Activated B cell treated with CpG ODN at 0.5 μM for 24 hours (primary cell): ENCODE measurements around the gene HTR2A. TPM values are rescaled to one million over a fixed set of nuclear protein-coding genes. Genes with fewer than 3 reads are reported as not detected.
A peak's percentile ranks its signal among the peaks of the same experiment; 100 is the strongest.

ENCODE experiments used
- ATAC-seq: fragments of 200-7000 bp; cut with Tn5 transposase; one replicate; pipeline ENCODE4 v1.10.0; 2021; ENCODE audit warnings: low read depth, mild to moderate bottlenecking, moderate library complexity
- CTCF ChIA-PET: fragments of 350-600 bp; sonication (Branson Sonifier 250); formaldehyde crosslinking; loops from one replicate; lab custom pipeline; 2021; ENCODE audit warnings: antibody characterized with exemption; lab: Charles Lee
- POLR2A ChIA-PET: fragments of 350-600 bp; sonication (Branson Sonifier 250); formaldehyde crosslinking; loops from one replicate; lab custom pipeline; 2021; ENCODE audit warnings: antibody characterized with exemption; lab: Charles Lee
- DNase-seq: peaks from one replicate; pipeline ENCODE4 v3.0.0; 2022
- H3K27ac Mint-ChIP-seq: one replicate; pipeline ENCODE4 v1.8.0; 2020; ENCODE audit warnings: mixed read lengths
- H3K27me3 Mint-ChIP-seq: one replicate; pipeline ENCODE4 v1.8.0; 2021; ENCODE audit warnings: mixed read lengths
- H3K36me3 Mint-ChIP-seq: one replicate; pipeline ENCODE4 v1.8.0; 2021; ENCODE audit warnings: low read depth, mixed read lengths
- H3K4me1 Mint-ChIP-seq: one replicate; pipeline ENCODE4 v1.8.0; 2021; ENCODE audit warnings: mixed read lengths
- H3K4me3 Mint-ChIP-seq: one replicate; pipeline ENCODE4 v1.8.0; 2020; ENCODE audit warnings: mild to moderate bottlenecking, mixed read lengths
- H3K9me3 Mint-ChIP-seq: one replicate; pipeline ENCODE4 v1.8.0; 2020; ENCODE audit warnings: mixed read lengths
- intact Hi-C: fragments of 100-400 bp; cut with micrococcal nuclease; formaldehyde crosslinking; loops from one replicate; pipeline ENCODE4 v1.15.1; 2024
- total RNA-seq: library from RNA; stranded (reverse); gene quantifications from 2 replicates; pipeline ENCODE4 v1.2.3, GENCODE V29; 2022
- TF ChIP-seq, protein P1 (sequence below): fragments of 200-600 bp; IDR thresholded peaks from one replicate; pipeline ENCODE4 v1.8.0; 2022; ENCODE audit warnings: antibody characterized with exemption, mild to moderate bottlenecking

Gene HTR2A
- total RNA-seq, 1 donor from 2014 or later, result not detected

DNA sequence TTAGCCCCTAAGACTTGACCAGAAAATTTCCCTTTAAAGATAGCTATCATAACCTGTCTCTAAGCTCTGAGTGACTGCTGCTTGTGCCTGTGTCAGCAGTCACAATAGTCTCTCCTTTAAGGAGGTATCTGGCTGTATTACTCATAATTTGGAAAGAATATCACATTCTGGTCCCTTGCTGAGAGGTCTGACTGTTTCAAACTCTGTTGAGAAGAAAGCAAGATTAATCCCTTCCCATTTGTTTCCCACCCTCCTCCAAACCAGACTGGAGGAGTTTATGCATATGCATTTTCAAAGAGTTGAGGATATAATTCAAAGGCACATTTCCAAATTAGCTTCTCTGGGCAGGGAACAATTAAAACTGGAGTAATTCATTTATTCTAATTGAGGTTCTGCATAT lies 2.3 kb downstream of the HTR2A start:
- POLR2A ChIA-PET, result no interaction called here
- Mint-ChIP-seq H3K4me3 (peak overlapping the region; percentile 61), H3K27ac (no peak overlapping the region), H3K4me1 (peaks cover 24% of the 10 kb centered on the region), H3K9me3 (no peaks in the 10 kb centered on the region), H3K27me3 (peaks cover 32% of the 10 kb centered on the region), H3K36me3 (no peaks in the 10 kb centered on the region)
- DNase-seq, result no peak
- CTCF ChIA-PET, result interaction anchor here (0.8 to 2.8 kb wide), 10 partner anchors 8 to 1875 kb away, joined by 3 to 8 read pairs (median 4); no protein-coding TSS in a partner anchor
- TF ChIP-seq, protein P1, sequence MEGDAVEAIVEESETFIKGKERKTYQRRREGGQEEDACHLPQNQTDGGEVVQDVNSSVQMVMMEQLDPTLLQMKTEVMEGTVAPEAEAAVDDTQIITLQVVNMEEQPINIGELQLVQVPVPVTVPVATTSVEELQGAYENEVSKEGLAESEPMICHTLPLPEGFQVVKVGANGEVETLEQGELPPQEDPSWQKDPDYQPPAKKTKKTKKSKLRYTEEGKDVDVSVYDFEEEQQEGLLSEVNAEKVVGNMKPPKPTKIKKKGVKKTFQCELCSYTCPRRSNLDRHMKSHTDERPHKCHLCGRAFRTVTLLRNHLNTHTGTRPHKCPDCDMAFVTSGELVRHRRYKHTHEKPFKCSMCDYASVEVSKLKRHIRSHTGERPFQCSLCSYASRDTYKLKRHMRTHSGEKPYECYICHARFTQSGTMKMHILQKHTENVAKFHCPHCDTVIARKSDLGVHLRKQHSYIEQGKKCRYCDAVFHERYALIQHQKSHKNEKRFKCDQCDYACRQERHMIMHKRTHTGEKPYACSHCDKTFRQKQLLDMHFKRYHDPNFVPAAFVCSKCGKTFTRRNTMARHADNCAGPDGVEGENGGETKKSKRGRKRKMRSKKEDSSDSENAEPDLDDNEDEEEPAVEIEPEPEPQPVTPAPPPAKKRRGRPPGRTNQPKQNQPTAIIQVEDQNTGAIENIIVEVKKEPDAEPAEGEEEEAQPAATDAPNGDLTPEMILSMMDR, result no peak
- ATAC-seq, result no peak
- intact Hi-C loops, result loop anchor here (1.0 to 5.0 kb wide), 4 partner anchors 563 to 1875 kb away; no protein-coding TSS in a partner anchor

DNA sequence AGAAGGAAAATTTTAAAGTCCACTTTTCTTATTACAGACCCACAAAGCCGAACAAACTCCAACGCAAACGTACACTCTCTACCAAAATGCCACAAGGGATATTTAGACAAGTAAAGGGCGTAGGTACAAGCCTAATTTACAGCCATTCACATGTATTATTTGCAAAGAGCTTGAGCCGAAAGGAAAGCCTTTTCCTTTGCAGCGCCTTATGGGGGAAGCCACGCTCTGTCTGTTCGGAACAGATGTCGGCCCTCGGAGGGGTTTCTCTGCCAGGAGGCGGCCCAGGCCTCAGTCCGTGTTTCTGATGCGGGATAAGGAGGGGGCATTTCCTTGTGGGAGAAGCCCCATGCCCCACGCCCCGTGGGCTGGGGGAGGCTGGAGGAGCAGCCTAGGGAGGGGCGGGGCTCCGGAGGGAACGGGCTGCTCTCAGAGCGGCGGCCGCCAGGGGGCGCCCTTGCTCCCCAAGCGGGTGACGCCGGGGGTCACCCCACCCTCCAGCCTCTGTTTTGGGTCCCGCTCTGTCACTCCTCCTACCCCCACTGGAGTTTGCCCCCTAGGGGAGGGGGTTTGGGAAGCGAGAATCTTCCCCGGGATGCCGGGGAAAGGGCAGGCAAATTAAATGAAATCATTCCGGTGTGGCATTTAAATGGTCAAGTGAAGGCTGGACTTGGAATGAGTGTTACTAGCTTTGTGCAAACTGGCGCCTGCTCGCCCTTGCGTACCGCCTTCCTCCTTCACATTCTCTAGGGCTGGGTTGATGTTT lies 2.9 kb downstream of the HTR2A start:
- Mint-ChIP-seq H3K9me3 (no peaks in the 10 kb centered on the region), H3K27ac (no peak overlapping the region), H3K36me3 (no peaks in the 10 kb centered on the region), H3K4me3 (peak overlapping the region; percentile 74), H3K27me3 (peaks cover 32% of the 10 kb centered on the region), H3K4me1 (peaks cover 24% of the 10 kb centered on the region)
- ChIA-PET CTCF (interaction anchor here (0.8 to 2.8 kb wide), 12 partner anchors 8 to 1875 kb away, joined by 3 to 8 read pairs (median 4); no protein-coding TSS in a partner anchor), POLR2A (no interaction called here)
- intact Hi-C loops, result loop anchor here (1.0 to 5.0 kb wide), 4 partner anchors 563 to 1875 kb away; no protein-coding TSS in a partner anchor
- TF ChIP-seq, protein P1, result peak; percentile 72
- peak; percentile 91 for ATAC-seq
- DNase-seq, result peak; percentile 67

DNA sequence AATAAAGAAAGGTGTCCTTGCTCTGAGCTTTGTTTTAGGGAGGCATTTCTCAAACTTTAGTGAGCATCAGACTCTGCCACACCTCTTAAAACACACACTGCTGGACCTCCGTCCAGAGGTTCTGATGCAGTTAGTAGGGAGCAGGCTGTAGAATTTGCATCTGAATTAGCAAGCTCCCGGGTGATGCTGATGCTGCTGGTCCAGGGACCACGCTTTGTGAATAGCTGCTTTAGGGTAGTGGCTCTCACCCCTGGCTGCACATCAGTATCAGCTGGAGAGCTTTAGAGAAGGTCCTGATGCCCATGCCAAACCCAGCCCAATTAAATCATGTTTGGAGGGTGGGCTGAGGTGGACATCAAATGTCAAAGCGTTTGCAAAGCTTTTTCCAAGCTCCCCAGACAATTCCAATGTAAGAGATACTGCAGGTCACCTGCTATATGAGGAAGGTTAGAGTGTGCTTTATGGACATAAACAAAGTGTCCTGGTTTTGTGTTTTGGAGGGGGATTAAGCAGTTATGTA lies 3.6 kb downstream of the HTR2A start:
- no peaks in the 10 kb centered on the region for H3K9me3 Mint-ChIP-seq
- CTCF ChIA-PET, result interaction anchor here (0.6 to 2.8 kb wide), 7 partner anchors 7 to 1876 kb away, joined by 3 to 8 read pairs (median 4); no protein-coding TSS in a partner anchor
- ATAC-seq (no peak), DNase-seq (no peak)
- peak overlapping the region; percentile 74 for H3K4me3 Mint-ChIP-seq
- POLR2A ChIA-PET, result no interaction called here
- peaks cover 32% of the 10 kb centered on the region for H3K27me3 Mint-ChIP-seq
- TF ChIP-seq, protein P1, result no peak
- H3K4me1 Mint-ChIP-seq, result peaks cover 24% of the 10 kb centered on the region
- intact Hi-C loops, result loop anchor here (5.0 kb wide), 2 partner anchors 564 to 704 kb away; no protein-coding TSS in a partner anchor
- no peak overlapping the region for H3K27ac Mint-ChIP-seq
- no peaks in the 10 kb centered on the region for H3K36me3 Mint-ChIP-seq

DNA sequence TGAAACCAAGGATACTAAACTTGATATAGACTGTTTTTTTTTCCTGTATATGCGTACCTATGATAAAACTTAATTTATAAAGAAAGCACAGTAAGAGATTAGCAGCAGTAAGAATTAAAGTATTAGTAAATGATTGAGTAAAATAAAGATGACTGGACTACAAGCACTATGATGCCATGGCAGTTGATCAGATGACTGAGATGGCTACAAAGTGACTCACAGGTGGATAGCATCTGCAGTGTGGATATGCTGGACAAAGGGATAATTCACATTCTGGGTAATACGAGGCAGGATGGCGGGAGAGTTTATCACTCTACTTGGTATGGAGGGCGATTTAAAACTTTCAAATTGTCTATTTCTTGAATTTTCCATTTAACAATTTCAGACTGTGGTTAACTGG lies 11.8 kb downstream of the HTR2A start:
- peaks cover 24% of the 10 kb centered on the region for H3K27me3 Mint-ChIP-seq
- H3K4me1 Mint-ChIP-seq, result no peaks in the 10 kb centered on the region
- DNase-seq (no peak), ATAC-seq (no peak)
- TF ChIP-seq, protein P1, result no peak
- ChIA-PET POLR2A (no interaction called here), CTCF (interaction anchor here (0.7 kb wide), 1 partner anchor 17 kb away, joined by 3 read pairs; no protein-coding TSS in a partner anchor)
- no peak overlapping the region for H3K4me3 Mint-ChIP-seq
- H3K9me3 Mint-ChIP-seq, result no peaks in the 10 kb centered on the region
- no peaks in the 10 kb centered on the region for H3K36me3 Mint-ChIP-seq
- no peak overlapping the region for H3K27ac Mint-ChIP-seq
- intact Hi-C loops, result no loop called here

DNA sequence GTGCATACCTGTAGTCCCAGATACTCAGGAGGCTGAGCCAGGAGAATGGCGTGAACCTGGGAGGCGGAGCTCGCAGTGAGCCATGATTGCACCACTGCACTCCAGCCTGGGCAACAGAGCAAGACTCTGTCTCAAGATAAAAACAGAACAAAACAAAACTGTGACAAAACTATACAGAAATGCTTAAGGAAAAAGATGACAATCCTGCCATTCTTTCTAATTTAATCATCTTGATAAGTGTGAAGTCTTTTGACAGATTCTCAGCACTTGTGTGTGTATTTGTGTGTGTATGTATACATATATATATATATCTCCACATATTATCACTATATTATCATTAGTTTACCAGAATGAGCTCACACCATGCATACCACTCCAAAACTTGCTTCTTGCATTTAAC lies 12.3 kb downstream of the HTR2A start:
- no peak for DNase-seq
- ATAC-seq, result no peak
- H3K4me1 Mint-ChIP-seq, result no peaks in the 10 kb centered on the region
- peaks cover 24% of the 10 kb centered on the region for H3K27me3 Mint-ChIP-seq
- H3K4me3 Mint-ChIP-seq, result no peak overlapping the region
- CTCF ChIA-PET, result interaction anchor here (0.7 to 1.4 kb wide), 2 partner anchors 10 to 17 kb away, joined by 3 to 4 read pairs; no protein-coding TSS in a partner anchor
- TF ChIP-seq, protein P1, result no peak
- POLR2A ChIA-PET, result no interaction called here
- H3K27ac Mint-ChIP-seq, result no peak overlapping the region
- H3K36me3 Mint-ChIP-seq, result no peaks in the 10 kb centered on the region
- no peaks in the 10 kb centered on the region for H3K9me3 Mint-ChIP-seq
- intact Hi-C loops, result no loop called here
